HG03469 (cell line): ENCODE results near the gene BCOR.

Source experiments
- ATAC-seq: cut with Tn5 transposase; IDR thresholded peaks from one replicate; pipeline ENCODE4 v1.9.1; 2021; ENCODE audit warnings: mild to moderate bottlenecking, moderate library complexity, moderate number of reproducible peaks; ENCODE audit not compliant: unreplicated experiment

The BCOR gene

DNA sequence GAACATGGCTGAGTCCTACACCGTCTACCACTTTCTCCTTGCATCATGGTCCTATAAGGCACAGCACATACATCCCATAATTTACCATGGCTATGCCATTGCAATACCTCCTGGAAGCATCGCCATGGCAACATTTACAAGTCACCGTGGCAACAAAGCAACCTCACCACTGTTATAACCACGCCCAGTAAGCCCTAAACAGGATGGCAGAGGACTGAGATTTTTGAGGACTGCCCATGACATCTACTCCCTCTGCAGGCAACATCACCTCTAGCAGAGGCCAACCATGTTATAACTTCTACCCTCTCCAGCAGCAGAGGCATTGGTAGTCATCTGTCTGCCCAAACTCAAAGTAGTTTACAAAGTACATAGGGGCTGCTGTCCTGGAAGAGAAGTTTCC, 29.7 kb downstream of the BCOR start:
- no peak for ATAC-seq

DNA sequence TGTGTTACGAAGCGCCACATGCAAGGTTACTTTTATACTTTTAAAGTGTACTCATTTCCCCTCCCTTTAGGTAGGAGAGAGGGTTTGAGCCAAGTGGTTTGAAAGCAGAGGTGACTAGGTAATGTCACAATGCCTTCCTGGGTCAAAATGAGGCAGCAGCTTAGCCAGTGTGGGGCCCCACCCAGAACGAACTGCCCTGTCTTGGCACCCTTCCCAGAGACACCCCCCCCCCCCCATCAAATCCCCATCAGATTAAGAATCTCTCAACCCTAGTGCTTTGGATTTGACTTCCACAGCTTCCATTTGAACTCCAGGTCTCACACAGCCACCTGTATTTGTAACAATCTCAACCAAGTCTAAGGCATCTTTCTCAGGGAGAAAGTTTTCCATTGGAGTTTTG, 31.1 kb downstream of the BCOR start:
- ATAC-seq, result no peak

DNA sequence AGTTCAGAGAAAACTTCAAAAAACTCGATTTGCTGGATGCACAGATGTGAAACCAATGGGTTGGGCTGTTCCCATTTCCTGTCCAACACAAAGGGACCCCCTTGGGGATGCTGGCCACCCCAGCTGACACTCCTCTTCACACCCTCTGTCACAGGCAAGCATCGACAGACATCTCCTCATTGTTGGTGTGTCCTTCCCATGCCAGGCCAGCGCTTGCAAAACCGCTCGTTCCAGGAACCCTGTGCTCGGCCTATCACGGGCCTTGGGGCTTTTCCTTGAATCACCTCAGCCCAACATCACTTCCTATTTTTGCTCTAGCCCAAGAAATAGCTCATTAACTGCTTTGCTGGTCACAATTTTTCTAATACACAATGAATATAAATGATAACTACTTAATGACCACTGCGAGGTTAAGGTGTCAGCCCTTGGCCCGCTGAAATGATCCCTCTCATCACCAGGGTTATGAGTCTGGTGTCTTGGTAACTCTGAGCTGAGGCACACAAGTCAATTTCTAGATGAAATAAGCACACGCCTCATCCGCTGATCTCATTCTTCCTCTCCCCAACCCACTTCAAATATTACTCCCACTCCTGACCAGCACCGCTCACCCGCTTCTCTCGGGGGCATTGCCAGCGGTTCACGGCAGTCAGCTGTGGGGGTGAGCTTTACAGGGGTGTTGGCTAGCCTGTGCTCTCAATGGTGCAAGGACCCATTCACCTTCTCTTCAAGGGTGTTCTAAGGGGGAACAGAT, 32.3 kb downstream of the BCOR start:
- ATAC-seq, result no peak

DNA sequence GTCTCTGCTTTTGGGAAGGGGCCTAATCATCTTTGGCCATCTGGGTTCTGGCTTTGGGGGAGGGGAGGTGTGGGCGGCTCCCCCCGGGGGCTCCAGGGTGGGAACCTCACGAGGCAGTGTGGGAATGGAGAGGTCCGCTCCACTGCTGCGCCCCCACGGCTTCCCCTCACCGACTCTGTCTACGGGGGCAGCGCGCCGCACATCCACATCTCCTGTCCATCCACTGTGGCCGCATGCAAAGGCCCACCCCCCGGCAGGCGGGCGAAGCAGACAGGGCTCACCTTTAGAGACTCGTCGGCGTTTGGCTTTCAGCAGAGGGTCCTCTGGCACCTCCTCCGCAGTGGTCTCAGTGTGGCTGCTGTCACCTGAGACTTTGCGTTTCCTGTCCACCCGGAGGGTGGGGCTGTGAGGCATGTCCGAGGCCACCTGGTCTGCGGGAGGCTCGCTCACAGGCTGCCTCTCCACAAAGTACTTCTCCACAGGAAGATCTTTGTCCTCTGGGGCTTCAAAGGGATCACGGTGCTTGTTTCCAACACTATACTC, 33.6 kb downstream of the BCOR start:
- ATAC-seq, result no peak

DNA sequence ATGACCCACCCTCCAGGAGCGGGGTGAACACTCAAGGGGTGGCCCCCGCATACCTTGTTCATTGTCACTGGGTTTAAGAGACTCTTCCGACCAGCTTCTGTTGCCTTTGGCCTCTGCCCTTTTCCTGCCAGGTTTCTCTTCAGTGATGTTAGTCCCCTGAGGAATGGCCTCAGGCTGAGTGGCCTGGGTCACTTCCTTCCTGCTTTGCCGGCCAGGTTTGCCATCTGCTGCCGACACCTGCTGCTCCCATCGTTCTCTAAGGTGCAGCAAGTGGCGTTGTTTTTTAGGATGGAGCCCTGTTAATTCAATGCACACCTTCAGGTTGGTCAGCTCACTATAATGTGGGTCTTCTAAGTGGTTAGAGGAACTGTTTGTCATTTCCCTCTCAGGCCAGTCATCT, 34.2 kb downstream of the BCOR start:
- no peak for ATAC-seq

DNA sequence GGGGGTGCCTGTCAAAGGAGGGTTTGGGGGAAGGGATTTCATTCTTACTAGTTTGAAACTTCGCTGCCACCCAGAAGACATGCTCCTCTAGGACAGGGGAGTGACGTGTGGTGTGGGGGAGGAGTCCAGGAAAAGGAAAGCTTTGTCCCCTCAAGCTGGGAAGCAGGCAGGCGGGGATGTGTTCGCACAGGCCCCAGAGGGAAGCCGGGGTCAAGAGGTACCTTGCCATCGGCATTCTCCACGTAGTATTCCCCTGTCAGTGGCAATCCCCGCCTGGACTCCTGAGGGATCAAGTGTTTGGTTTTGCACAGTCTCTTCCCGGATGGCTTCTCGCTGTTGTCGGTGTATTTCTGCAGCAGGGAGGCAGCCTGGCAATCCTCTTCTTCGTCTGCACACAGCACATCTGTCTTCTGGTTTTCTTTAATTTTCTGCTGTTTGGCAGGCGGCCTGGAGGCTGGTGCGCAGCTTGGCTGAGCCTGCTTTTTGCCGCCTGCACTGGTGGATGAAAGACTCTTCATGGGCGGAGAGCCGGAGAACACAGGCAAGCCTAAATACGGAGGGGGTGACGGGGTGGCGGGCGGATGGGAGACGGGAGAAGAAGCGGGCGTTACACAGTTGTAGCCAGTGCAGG, 35.1 kb downstream of the BCOR start:
- no peak for ATAC-seq

DNA sequence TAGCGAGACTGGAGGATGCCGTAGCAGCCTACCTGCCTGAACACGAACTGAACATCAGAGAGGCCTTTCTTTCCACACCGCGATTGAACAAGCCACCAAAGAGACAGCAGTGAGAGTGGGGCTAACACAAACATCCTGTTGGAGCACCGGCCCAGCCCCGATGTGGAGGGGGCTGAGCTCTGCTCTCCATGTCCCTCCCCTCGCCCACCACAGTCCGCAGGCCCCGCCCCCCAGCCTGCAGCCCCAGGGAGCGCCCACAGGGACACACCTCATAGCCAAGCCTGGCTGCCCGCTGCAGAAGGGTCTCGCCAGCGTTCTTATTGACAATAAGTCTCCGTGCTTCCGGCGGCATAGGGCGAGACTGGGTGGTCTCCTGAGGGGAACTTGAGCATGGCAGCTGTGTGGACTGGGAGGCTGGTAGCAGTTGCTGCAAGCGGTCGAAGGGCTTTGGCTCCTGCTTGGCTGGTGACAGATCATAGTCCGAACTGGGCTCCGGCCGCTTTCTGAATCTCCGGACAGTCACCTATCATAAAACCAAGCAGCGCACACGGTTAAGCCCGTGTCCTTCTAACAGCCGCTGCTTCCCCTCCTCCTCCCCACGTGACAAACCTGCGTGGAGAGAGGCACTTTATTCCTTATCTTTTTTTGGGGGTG, 35.8 kb downstream of the BCOR start:
- no peak for ATAC-seq

DNA sequence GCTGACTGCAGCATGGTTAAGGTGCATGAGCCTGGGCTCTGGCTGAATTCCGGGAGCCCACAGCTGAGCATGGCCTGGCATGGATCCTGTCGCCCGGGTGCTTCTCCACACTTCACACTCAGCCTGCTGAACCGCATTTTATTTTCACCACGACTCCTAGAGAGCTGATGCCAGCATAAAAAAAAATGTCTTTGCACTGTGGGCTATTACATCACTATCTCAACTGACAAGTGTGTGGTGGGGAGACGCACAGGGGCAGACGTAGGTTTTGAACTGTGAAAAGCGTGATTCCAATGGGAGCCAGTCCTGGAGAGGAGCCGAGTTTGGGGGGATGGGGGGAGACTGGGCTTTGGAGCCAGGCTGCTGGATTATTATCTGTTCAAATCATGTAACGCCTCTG, 36.8 kb downstream of the BCOR start:
- ATAC-seq, result no peak

DNA sequence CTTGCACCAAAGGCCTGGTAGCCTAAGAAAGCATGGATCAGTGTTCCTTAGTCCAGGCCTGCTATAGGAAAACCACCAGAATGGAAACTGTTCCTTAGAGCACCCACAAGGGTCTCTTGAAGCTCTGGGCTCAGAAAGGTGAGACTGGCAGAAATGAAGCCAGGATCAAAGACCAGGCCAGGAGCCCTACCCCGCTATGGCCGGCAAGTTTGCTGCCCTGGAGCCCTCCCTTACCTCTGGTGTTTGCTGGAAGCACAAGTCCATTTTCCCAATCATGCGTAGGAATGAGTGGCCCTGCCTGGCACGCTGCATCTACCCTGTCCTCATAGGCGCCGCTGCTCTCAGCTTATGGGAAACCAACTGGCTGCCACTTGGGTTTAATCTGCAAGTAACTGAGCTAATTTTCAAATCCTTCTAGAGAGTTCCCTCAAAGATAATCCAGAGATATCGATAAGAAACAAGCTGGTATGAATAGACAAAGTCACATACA, 37.4 kb downstream of the BCOR start:
- ATAC-seq, result no peak

DNA sequence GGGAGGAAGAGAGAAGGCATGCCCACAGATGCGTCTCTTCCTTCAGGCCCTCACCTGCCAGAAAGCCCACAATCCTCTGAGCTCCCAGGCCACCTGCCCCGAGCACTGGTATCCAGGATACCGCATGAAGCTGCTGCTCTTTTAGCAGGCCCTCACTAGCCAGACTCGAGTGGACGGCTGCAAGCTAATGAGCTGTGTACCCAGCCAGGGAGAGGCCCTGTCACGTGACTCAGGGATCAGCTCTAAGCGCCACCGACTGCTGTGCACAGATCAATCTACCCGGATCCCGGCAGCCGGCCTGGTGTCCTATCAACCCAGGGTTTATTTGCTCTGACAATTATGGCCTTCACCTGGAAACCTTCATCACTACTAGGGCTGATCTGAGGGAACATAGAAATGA, 39.0 kb downstream of the BCOR start:
- ATAC-seq, result no peak

DNA sequence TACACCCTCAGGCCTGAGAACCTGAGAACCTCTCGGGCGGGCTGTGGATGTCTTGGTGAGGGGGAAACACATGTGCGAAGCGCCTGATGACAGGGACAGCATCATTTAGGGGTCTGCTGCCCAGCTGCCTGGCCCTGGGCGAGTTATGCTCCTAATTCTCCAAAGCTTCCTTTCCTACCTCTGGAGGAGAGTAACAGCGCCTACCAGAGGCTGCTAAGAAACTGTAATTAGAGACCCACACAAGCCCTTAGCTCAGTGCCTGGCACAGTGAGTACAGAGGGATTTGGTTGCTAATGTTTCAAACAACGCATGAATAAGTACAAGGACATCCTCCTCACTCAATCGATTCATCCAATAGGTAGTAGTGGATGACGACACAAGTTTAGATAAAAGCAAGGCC, 40.4 kb downstream of the BCOR start:
- no peak for ATAC-seq

DNA sequence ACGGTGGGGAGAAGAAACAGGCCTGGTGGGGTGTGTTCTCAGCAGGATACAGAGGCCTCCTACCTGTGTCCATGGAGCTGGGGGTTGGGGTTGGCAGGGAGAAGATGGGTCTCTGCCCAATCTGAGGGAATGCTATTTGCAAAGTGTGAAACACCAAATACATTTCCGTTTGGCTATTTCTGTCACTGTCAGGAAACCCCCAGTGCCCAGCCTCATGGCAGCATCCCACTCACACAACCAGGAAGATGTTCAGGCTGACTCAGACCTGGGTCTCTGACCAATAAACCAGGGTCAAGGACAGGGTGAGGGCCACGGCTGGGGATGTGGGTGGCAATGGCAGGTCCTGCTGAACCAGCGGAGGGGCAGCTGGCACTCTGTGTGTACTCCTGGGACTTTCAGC, 41.3 kb downstream of the BCOR start:
- ATAC-seq, result no peak

DNA sequence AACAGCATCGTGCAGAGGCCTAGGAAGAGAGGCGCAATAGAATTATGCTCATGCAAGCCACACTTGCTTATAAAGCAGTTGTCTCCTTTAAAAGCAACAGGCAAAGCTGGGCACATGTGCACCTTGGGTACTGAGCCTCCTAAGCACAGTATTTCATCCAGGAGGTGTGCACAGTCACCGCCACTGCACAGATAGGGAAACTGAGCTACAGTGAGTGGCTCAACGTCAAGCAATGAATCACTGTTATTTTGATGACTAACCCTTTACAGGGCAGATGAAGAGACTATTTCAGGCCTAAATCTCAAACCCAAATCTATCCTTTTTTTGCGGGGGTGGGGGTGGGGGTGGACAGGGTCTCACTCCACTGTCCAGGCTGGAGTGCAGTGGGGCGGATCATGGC, 42.3 kb downstream of the BCOR start:
- ATAC-seq, result no peak

DNA sequence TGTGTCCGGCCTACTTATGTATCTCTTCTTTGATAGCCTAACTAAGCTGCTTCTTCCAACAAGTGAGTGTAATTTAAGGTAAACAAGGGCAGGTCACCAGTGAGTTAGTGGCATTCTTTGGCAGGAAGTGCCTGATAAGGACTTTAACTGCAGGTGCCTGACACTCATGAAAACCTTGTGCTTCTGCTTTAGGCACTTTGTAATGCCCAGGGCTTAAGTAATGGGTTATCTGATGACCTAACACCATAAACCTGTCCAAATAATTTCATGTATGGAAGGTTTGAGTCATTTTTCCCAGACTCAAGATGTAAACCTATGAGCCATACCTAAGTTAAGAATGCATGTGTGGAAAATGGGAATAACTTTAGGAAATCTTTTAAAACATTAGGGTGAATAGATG, 43.0 kb downstream of the BCOR start:
- no peak for ATAC-seq

DNA sequence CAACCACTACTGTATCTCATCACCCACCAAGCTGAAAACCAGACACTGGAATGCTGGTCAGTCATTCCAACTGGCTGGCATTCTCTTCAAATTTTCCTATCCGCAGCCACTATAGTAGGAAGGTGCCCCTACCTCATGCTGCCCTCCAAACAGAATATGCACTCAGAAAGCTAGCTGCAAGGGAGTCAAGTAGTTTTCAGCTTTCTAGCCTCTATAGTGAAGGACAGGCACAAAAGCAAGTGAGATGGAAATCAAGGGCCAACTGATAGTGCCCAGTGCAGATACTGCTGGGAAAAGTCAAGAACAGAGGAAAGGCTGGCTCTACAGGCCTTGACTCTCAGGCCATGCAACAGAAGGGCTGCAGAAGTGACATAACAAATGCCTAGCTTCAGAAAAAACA, 47.2 kb downstream of the BCOR start:
- no peak for ATAC-seq

DNA sequence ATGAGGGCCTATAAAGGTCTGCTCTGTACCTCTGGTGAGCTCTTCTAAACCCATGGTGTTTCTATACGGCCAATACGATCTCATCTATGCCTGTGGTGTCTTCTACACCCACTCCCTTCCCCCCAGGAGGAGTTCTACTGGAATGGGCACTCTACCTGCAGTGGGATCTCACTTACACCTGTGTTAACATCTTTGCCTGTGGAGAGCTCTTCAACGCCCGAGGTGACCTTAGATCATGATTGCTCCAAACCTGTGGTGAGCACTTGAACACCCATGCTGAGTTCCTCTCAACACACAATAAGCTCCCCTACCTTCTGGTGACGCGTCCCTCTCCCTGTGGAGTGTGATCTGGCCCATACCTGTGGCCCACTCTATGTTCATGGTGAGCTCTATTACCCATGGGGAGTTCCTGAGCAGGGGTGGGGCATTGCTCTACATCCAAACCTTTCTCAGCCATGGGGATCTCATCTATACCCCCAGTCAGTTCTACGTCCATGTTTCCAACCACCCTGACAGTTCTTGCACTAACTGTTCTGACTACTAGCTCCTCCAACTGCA, 48.6 kb downstream of the BCOR start:
- no peak for ATAC-seq

DNA sequence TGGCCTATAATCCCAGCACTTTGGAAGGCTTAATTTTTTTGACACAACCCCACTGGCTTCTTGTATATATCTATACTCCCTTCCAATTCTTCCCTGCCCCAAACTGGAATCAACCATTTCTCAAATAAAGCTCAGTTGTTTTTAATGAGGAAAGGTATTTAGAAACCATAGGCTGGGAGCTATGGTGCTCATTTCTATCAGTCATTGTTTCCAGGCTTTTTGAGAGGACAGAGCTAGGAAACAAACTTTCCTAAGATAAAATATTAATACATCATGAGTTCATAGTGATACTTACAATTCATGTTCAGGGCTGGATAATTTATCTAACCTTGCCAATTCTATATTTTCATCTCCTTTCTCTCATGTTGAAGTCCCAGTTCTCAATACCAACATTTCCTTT, 50.3 kb downstream of the BCOR start:
- no peak for ATAC-seq

DNA sequence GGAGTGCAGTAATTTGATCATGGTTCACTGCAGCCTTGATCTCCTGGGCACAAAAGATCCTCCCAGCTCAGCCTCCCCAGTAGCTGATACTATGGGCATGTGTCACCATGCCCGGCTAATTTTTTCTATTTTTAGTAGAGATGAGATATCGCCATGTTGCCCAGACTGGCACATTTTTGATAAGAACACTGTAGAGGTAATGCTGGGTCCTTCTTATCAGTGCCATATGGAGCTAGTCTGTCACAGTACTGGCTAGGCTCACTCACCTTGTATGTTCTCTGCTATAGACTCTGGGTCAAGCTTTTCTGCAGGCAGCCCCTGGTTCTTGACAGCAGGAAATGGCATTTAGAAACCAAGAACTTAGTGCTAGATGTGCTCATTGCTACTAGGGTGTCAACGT, 53.9 kb downstream of the BCOR start:
- ATAC-seq, result no peak

DNA sequence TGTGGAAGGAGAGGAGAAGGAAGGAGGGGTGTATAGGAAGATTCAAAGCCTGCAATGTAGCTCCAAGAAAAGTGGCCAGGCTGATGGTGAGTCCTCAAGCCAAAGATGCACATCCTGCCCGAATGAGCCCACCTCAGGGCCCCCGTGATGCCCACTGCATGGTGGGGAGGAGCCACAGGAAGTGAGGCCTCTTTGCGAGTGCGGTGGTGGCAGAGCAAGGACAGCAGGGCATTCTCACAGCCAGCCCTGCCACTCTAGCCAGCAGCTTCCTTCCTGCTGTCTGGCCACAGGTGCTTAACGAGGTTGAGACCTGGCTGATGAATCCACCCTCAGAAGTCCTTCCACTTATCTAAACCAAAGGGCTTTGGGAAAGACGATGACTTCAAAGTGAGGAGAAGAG, 55.8 kb downstream of the BCOR start:
- no peak for ATAC-seq

DNA sequence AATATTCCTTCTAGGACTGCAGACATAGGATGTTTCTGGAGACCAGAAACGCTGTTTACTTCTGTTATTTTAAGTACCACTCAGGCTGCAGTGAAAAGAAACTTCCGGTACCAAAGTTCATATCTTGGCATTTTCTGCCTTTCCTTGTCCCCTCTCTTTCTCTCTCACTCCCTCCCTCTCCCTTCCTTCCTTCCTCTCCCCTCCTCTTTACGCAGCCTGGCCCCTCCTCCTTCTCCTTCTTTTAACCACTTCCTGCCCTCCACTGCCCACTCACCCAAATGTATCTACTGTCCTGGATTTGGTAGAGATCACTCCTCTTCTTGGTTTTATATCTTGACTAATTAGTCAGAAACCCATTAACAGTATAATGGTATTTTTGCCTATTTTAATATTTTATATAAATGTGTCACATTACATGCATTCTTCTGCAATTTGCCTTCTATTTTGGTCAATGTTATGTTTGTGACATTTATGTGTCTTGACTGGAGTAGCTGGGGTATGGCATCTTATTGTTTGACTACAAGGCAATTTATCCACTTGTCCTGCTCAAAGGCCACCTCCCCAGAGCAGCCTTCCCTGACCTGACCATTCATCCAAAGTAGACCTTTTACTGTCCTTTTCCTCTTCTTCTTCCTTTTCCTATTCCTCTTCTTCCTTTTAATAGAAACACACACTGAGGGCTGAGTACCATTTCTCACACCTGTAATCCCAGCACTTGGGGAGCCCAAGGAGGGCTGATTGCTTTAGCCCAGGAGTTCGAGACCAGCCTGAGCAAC, 56.9 kb downstream of the BCOR start:
- no peak for ATAC-seq

DNA sequence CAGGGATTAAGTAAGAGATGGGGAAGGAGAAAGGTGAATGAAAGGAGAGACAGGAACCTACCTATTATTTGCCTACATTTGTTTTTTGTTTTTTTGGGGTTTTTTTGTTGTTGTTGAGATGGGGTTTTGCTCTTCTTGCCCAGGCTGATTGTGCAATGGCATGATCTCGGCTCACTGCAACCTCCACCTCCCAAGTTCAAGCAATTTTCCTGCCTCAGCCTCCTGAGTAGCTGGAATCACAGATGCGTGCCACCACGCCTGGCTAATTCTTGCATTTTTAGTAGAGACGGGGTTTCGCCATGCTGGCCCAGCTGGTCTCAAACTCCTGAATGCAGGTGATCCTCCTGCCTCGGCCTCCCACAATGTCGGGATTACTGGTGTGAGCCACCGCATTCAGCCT, 57.9 kb downstream of the BCOR start:
- ATAC-seq, result no peak
